ENCODE measurements around the gene MYH16. TPM values are rescaled to one million over a fixed set of nuclear protein-coding genes. Genes with fewer than 3 reads are reported as not detected.

MYH16 gene
- 0.64 and 0.67 TPM in 2 replicates for total RNA-seq

DNA sequence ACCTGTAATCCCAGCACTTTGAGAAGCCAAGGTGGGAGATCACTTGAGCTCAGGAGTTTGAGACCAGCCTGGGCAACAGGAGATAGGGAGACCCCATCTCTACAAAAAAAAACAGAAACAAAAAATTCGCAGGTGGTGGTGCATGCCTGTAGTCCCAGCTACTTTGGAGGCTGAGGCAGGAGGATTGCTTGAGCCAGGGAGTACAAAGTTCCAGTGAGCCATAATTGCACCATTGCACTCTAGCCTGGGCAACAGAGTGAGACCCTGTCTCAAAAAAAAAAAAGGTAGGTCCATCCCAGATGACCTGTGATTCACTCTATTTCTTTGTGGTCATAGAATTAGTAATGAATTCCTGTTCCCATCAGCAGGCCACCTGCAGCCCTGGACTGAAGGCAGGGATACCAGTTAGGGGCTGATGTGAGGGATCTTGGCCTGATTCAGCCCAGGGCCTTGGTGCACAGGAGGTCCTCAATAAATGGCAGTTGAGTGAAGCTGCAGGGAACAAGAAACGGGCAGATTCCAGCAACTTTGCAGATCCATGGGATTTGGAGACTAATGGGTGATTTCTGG lies at the start of gene MYH16:
Gene MYH16, plus strand, starts transcription at position 364 of the 570 bp plus-strand sequence.

DNA sequence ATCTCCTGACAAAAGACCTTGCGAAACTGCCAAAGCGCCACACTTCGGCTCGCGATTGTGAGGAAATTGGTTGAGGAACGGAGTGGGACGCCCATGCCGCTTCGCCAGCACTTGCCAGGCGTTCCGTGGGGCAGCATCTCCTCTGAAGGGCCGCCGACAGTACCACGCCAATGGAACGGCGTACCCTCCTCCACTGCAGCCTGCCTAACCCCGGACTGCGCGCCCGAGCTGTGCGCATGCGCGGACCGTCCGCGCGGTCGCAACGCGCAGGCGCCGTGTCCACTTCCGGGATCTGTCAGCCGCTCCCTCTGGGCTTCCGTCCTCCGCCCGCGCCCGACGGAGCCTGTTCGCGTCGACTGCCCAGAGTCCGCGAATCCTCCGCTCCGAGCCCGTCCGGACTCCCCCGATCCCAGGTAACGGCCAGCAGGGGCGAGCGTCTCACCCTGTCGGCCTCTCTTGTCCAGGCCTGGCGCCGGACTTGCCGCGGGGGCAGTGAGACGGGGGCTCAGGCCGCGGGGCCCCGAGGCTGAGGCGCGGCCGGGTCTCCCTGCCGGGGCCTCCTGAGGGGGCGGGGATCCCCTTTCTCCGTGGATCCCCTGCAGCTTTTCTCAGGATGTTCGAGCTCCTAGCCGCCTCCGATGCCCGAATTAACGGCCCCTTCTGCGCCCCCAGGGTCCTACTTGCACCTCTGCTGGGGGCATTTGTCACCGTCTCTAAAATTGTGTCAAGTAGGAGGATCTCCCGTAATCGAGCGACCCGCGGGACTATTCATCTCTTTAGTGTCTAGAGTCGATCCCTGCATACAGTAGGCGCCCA lies 53.2 kb downstream of the MYH16 start, which contains the start of gene ARPC1A:
Gene ARPC1A, plus strand, starts transcription at position 307 of the 816 bp plus-strand sequence. CDS start 7,456 bp downstream, outside the sequence.

Other genes with a start within 250 kb of the MYH16 start
- gene SMURF1, start 128.7 kb upstream of the MYH16 start, total RNA-seq, result 11.1 and 13.2 TPM in 2 replicates
- not detected in 2 replicates for gene KPNA7, start 64.7 kb upstream of the MYH16 start, total RNA-seq
- gene ARPC1A, start 53.1 kb downstream of the MYH16 start, total RNA-seq, result 204 and 206 TPM in 2 replicates
- gene ARPC1B, start 101.9 kb downstream of the MYH16 start, total RNA-seq, result 549 and 654 TPM in 2 replicates
- 138 and 147 TPM in 2 replicates for gene PDAP1, start 135.8 kb downstream of the MYH16 start, total RNA-seq
- gene BUD31, start 136.1 kb downstream of the MYH16 start, total RNA-seq, result 96.2 and 119 TPM in 2 replicates
- 3.4 and 5.1 TPM in 2 replicates for gene PTCD1, start 166.0 kb downstream of the MYH16 start, total RNA-seq
- 17.6 and 20.2 TPM in 2 replicates for gene CPSF4, start 166.1 kb downstream of the MYH16 start, total RNA-seq
- gene ATP5MF, start 193.3 kb downstream of the MYH16 start, total RNA-seq, result 2,289 and 2,453 TPM in 2 replicates
- gene ZNF789, start 200.1 kb downstream of the MYH16 start, total RNA-seq, result 2.3 and 2.8 TPM in 2 replicates
- gene ZNF394, start 227.4 kb downstream of the MYH16 start, total RNA-seq, result 22.6 and 46.6 TPM in 2 replicates
- 7.5 and 8.9 TPM in 2 replicates for gene ZKSCAN5, start 231.8 kb downstream of the MYH16 start, total RNA-seq

Measured in mammary microvascular endothelial cell (primary cell).